ENCODE results near the gene ZBTB34.

Gene ZBTB34

GRCh38 chr9:126880226-126880946 lies 19.9 kb downstream of the ZBTB34 start:
- DNase-seq, result no peak

DNA sequence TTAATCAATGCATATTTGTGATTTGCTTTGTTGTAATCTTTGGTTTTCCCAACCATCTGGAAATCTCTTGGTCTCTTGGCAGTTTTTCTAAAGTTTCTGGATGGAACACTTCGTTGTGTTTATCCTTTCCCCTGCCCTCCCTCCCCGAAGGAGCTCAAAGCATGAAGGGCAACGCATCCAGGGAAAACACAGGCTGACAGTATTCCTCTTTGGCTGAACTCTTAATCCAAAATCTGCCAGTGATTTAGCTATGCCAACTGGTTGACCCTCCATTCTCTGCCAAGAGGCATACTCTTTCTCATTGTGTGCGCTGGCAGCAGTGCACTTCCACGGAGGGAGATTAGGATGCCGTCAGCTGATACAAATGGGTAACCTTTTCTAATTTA lies 20.5 kb downstream of the ZBTB34 start:
- DNase-seq, result no peak

GRCh38 chr9:126882746-126883145 lies 22.3 kb downstream of the ZBTB34 start:
- no peak for DNase-seq

- DNase-seq, result no peak
Observed at GRCh38 chr9:126883636-126884035, 23.2 kb downstream of the ZBTB34 start.

DNA sequence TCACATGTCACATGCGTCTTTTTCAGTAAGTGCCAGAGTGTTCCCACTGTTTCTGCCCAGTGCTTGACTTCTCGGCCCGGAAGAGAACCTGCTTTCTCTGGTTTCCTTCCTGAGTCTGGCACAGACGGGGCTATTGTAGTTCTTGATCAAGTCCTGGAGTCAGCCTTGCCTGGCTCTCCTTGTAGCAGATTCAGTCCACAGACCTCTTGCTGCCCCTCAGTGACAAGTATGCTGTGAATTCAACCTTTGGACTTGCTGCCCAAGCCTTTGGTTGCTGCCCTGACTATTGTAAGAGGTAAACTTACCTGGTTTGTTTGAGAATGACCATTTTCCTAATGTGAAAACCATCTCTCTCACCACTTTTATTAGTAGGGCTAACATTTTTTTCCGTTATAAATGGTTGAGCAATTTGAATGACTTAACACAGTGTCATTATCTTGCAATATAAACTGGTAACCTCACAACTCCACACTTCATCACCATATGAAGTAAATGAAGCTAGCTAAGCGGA lies 24.7 kb downstream of the ZBTB34 start:
- no peak for DNase-seq

GRCh38 chr9:126886034-126886822 lies 25.8 kb downstream of the ZBTB34 start:
- DNase-seq, result no peak

DNA sequence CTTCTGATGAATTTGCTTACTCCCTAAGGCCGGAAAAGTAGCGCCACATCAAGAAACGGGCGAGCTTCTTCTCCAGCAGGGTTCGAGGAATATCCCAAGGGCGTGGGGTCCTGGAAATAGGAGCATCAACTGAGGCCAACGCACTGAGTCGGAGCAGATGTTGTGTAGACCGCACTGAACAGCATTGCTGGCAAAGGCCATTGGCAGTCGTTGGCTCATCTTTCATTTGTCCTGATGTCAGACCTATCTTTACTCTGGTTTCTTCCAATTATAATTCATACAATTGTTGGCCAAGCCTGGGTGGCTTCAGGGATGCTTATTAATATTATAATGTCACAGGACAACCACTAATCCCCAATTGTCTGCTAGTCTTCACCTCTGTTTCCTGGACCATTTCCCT lies 26.5 kb downstream of the ZBTB34 start:
- no peak for DNase-seq

DNA sequence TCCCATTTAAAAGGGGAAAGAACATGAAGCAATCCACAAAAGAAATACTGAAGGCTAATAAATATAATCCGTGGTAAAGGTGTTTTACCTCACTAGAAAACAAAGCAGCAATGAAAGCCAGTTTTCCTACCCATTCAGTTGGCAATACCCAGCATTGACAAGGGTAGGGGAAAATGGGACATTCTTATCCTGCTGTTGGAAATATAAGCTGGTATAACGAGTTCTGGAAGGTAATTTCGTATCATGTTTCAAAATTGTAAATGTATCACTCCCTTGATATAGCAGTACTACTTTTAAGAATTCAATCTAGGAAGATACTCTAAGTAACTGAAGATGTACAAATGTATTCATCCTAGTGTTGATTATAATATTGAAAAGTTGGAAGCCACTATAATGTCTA lies 31.2 kb downstream of the ZBTB34 start:
- DNase-seq, result no peak

- no peak for DNase-seq
Observed at GRCh38 chr9:126893079-126893478, 32.6 kb downstream of the ZBTB34 start.

DNA sequence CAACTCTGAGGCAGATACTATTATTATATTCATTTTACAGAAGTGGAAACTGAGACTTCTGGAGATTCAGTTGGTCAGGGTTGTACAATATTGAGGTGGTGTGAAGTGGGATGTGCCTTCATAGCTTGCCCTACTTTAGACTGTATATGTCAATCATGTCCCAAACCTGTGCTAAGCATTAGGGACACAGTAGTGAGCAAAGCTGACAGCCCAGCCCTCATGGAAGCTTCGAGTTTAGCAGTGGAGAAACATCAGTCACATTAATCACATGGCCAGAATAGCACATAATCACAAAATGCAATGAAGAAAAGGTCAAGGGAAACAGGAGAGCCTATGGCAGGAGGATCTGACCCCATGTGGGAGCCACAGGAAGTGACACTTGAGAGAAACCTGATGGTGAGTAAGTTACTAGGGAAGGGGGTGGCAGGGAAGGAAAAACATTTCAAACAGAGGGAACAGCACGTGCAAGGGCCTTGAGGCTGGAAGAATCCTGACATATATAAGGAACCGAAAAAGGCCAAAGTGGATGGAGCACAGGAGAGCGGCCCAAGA lies 33.7 kb downstream of the ZBTB34 start:
- DNase-seq, result no peak

DNA sequence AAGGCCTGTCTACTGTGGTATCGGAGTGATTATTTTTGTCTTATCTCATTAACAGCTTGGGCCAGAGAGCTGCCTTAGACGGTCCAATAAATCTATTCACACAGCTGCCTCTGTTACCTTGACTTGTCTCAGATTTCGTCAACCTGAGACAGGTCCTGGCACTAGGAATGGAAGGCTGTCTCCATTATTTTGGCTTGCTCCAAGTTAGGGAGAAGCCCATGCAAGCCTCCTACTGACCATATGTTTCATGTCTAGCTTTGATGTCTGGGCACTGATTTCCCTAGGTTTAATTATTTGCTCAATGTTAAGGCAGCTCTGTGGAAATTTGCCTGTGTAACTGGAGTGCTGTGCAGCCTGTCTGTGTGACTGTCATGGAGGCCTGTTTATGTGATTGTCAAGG lies 41.8 kb downstream of the ZBTB34 start:
- no peak for DNase-seq

DNA sequence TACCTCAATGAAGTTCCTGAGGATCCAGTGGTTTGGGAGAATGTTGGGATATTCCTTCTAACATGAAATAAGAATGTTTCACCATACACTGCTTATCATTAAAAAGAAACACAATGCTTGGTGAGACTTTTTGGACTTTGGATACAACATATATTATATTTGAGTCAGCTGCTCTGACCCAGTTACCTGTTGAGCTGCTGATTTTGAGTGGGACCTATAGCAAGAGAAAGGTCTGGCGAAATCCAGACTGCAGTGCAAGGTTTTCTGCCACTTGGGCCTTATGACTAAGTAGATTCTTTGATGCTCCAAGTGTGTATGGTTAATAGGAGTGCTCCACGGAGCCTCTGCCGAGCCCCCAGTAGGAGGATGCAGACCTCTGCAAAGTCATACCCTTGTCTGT lies 44.1 kb downstream of the ZBTB34 start:
- DNase-seq, result no peak

DNA sequence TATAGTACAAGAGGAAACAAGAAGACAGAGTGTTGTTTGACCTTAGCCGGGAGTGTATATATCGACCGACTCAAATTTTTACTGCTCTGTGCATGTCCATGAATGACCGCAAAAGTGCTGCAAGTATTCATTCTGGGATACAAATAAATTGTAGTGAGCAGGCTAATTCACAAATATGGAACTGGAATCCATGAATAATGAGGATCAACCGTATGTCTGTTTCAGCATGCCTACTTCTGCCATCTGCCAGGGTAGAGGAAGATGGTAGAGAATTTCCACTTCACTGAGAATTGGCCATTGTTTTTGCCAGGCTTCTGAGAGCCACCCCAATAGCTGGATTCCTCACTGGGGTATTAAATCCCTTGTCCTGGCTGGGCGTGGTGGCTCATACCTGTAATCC lies 45.7 kb downstream of the ZBTB34 start:
- no peak for DNase-seq

DNA sequence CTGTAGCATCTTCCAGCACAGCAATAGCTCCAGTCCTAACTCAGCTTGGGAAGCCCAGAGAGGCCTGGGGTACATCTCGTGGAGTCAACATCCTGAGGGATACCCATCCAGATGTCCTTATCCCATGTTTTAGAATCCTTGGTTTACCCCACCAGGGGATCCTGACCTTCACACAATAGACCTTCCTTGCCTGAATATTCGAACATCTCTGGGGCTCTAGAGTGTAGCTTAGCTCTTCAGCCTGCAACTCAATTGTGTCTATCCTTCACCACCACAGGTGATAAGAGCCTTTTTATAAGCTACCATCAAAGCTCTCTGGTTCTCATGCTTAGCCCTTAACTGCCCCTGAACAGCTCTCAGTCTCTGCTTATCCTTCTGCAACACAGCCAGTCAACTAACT lies 46.6 kb downstream of the ZBTB34 start:
- no peak for DNase-seq

DNA sequence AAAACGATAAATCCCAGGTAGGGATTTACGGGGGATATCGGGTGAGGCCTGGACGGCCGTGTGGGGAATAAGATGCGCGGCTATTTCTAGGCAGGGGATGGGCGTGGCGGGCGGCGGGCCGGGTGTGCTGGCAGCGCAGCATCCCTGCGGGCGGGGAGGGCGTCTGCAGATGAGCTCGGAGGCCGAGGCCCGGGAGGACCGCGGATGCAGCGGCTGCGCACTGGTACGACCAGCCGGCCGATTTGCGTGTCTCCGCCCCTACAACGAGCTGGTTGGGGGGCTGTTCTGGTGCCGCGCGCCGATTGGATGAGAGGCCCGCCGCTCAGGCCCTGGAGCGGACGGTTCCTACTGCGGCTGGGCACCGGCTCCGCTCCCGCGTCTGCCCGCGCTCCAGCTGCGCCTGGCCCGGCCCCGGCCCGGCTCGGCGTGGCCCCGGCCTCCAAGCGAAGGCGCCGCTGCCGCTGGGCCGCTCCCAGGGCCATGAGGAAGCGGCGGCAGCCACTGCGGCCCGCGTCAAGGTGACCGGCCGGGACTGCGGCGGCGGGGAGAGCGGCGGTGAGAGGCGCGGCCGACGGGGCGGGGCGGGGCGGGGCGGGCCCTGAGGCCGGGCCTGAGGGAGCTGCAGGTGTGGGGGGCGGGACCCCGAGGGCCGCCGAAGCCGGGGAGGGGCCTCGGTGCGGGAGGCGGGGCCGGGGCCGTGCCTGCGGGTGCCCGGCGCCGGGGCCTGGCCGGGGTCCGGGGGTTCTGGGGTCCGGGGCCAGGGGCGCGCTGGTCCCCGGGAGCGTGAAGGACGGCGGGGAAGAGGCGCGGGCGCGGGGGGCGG lies 54.2 kb downstream of the ZBTB34 start, which contains the start of gene RALGPS1:
TSS of gene RALGPS1 (plus strand) at position 325 of the 823 bp plus-strand sequence. CDS start 47,508 bp downstream, outside the sequence.
- peak; percentile 83 to 86 for DNase-seq

DNA sequence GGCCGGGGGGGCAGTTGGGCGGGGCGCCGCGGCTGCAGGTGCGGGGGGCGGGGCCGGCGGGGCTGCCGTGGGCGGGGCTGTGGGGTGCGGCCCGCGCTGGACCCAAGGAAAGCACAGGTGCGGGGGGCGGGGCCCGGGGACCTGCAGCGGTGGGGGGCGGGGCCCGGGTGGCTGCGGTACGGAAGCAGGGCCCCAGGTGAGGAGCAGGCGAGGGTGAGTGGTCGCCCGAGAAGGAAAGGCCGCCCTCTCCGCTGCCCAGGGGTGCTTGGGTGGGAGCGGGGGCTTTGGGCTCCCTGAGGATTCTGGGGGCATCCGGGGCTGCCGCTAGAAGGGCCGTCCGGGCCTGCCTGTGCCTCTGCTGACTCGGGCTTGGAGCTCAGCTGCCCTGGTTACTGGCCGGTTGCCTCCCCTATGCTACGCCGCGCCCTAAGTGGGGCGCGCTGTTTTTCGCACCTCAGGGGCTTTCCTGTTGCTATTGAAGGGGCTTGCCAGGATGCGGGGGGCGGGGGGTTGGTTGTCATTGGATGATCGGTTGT lies 54.9 kb downstream of the ZBTB34 start:
- peak; percentile 35 to 59 for DNase-seq

GRCh38 chr9:126915846-126916543 lies 55.6 kb downstream of the ZBTB34 start:
- DNase-seq, result no peak

GRCh38 chr9:126916909-126917308 lies 56.5 kb downstream of the ZBTB34 start:
- DNase-seq, result no peak

- DNase-seq, result no peak
Observed at GRCh38 chr9:126919193-126919592, 58.8 kb downstream of the ZBTB34 start.

DNA sequence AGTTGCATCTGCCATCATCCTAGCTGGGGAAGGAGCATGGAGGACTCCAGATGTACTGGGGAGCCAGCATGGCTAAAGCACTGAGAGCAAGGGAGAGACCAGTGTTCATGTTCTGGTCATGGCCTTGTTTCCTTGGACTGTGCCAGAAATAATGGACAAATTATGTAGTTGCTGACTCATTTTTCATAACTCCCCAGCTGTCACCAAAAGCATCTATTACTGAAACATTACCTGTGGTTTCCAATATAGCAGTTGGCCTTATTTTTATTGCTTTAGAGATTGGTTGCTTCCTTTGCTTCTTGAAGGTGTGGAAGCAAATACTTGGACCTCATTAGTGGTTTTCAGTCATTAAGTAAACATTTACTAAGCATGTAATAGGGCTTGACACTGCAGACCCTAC lies 65.4 kb downstream of the ZBTB34 start:
- no peak for DNase-seq

GRCh38 chr9:126926364-126926763 lies 65.9 kb downstream of the ZBTB34 start:
- DNase-seq, result no peak

DNA sequence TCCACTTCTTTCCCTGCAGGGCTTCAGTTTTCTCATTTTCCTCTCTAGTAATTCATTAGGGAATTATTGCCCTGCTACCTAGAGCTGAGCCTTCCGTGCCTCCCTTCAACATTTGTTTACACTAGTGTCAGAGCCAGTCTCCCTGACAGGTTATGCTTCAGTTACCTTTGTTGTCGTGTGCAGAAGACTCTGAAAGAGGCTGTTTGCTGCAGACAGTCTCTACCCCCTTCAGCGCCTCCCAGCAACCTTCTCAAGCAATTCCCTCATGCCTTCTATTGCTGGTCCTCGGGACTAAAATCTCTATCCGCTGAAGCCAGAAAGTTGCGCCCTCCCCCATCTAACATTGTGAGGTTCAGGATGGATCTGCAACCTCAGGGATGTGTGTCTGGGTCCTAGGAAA lies 67.0 kb downstream of the ZBTB34 start:
- DNase-seq, result no peak
